Right lobe of liver (tissue), 6 donors: ENCODE measurements around the gene HLA-DMA. TPM values are rescaled to one million over a fixed set of nuclear protein-coding genes. Genes with fewer than 3 reads are reported as not detected.

ENCODE experiments used
- ATAC-seq, 4 donors: fragments of 200-7000 bp; cut with Tn5 transposase; one replicate each; pipeline ENCODE4 v1.9.1; 2020; ENCODE audit warnings: mild to moderate bottlenecking in 4 of 4, moderate library complexity in 4 of 4
- DNase-seq, 3 donors: peaks; one replicate each; pipeline ENCODE4 v3.0.0-alpha.2; 2020
- H3K27ac ChIP-seq, 3 donors: fragments of 200-600 bp; one replicate each; pipeline ENCODE4 v1.8.0; 2022
- H3K27me3 ChIP-seq, 2 donors: fragments of 200-600 bp; one replicate each; pipeline ENCODE4 v1.8.0; 2022
- H3K36me3 ChIP-seq, 4 donors: fragments of 200-600 bp; sonication (generic) in 1 of 4; one replicate each; pipeline versions ENCODE4 v1.5.1 to v1.8.0; 2017 to 2022; ENCODE audit warnings: control low read depth in 1 of 4
- H3K4me1 ChIP-seq, 4 donors: fragments of 200-600 bp; sonication (generic) in 1 of 4; one replicate each; pipeline versions ENCODE4 v1.5.1 to v1.8.0; 2017 to 2022; ENCODE audit warnings: control low read depth in 1 of 4
- H3K4me3 ChIP-seq, 3 donors: fragments of 200-600 bp; one replicate each; pipeline ENCODE4 v1.8.0; 2022
- H3K9me3 ChIP-seq, 4 donors: fragments of 200-600 bp; sonication (generic) in 1 of 4; one replicate each; pipeline versions ENCODE4 v1.5.1 to v1.8.0; 2017 to 2022; ENCODE audit warnings: control low read depth in 1 of 4
- CTCF ChIP-seq, 4 donors: fragments of 200-600 bp in 3 of 4; fragments of 450-650 bp in 1 of 4; IDR thresholded peaks; one replicate each; pipeline versions ENCODE4 v1.5.1 to v1.8.0; 2016 to 2022; ENCODE audit warnings: antibody characterized with exemption in 4 of 4, mild to moderate bottlenecking in 2 of 4
- POLR2A ChIP-seq: fragments of 450-650 bp; IDR thresholded peaks from one replicate; pipeline ENCODE4 v1.6.1; 2017; ENCODE audit warnings: antibody characterized with exemption, mild to moderate bottlenecking
- WGBS: methylation state at CpG from one replicate; pipeline ENCODE4 v1.1.6; 2018; ENCODE audit warnings: low coverage, low lambda C conversion rate; ENCODE audit not compliant: insufficient coverage; ENCODE audit errors: missing lambda C conversion rate; 5-methylcytosine and 5-hydroxymethylcytosine counted together
- intact Hi-C, 2 donors: fragments of 100-400 bp; cut with DNase I; formaldehyde crosslinking; loops; one replicate each; pipeline versions ENCODE4 v1.11.2 to v1.14.1; 2022
- total RNA-seq, 6 experiments: library from RNA; depleted of rRNA in 2 of 6; stranded (reverse); fragments of >200 nt in 2 of 6; fragmentation: NEBNext Ultra II Directional in 3 of 6; extraction: Animal tissue kit (Norgen Biotek cat#: 25700) in 3 of 6; gene quantifications; one replicate each; pipeline versions ENCODE4 v1.1.0 to v1.2.4, GENCODE V29; 2016 to 2023
- donor health status: DM: no; HTN: yes; CAD: no.
- donor health status: DM: no; HTN: no; CAD: no.
- donor health status: DM: no; HTN: no; CAD: no.
- donor health status: DM: no; HTN: yes; CAD: no.
- donor health status: DM: no; HTN: yes; CAD: no.

Gene HLA-DMA
- total RNA-seq, 6 experiments from 2014 or later, result 6.9 to 26.2 (median 10.7) TPM

- DNase-seq, result no peak
- ATAC-seq, result no peak
- 79% methylated on average over 3 of the region's 4 CpGs for WGBS
Measured at GRCh38 chr6:32954267-32954666, 1.4 kb upstream of the HLA-DMA start.

GRCh38 chr6:32953775-32954174, 878 bp upstream of the HLA-DMA start:
- H3K9me3 ChIP-seq, result no peaks in the 10 kb centered on the region
- TF ChIP-seq POLR2A (no peak), CTCF (IDR thresholded peaks at IDR 0.05) (no peak)
- ATAC-seq (no peak), DNase-seq (no peak)
- H3K27ac ChIP-seq, result no peak overlapping the region
- no peak overlapping the region for H3K4me3 ChIP-seq
- 49% methylated on average over 4 of the region's 4 CpGs for WGBS
- no peaks in the 10 kb centered on the region for H3K4me1 ChIP-seq
- no peaks in the 10 kb centered on the region for H3K36me3 ChIP-seq
- no peaks in the 10 kb centered on the region for H3K27me3 ChIP-seq
- intact Hi-C loops, result no loop called here

More at GRCh38 chr6:32954267-32954666, 1.4 kb upstream of the HLA-DMA start:
- Histone ChIP-seq H3K9me3 (no peaks in the 10 kb centered on the region), H3K4me3 (no peak overlapping the region), H3K27me3 (no peaks in the 10 kb centered on the region), H3K27ac (no peak overlapping the region), H3K36me3 (no peaks in the 10 kb centered on the region), H3K4me1 (no peaks in the 10 kb centered on the region)
- intact Hi-C loops, result no loop called here
- TF ChIP-seq POLR2A (no peak), CTCF (IDR thresholded peaks at IDR 0.05) (no peak)

DNA sequence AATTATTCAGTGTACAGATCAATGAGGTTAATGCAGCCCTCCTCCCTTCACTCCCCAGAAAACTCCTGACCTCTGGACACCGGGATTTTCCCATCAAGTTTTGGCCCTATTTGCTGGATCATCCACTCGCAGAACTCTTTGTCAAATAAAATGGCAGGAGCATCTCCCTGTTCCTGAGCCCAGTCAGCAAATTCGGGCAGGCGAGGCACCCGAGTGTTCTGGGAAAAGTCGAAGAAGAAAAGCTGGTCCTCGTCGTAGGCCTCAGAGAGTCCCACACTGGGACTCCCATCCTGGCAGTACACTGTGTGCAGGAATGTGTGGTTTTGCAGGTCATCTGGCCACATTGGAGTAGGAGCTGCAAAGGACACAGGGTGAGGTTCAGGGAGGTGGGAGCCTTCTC, 2.4 kb downstream of the HLA-DMA start:
- Histone ChIP-seq H3K4me1 (no peaks in the 10 kb centered on the region), H3K27ac (no peak overlapping the region), H3K9me3 (no peaks in the 10 kb centered on the region), H3K4me3 (no peak overlapping the region), H3K36me3 (no peaks in the 10 kb centered on the region), H3K27me3 (no peaks in the 10 kb centered on the region)
- intact Hi-C loops, result no loop called here
- ATAC-seq (no peak), DNase-seq (no peak)
- no peak for TF ChIP-seq CTCF (IDR thresholded peaks at IDR 0.05)
- WGBS, result 94% methylated on average over 6 of the region's 8 CpGs

GRCh38 chr6:32950010-32950409, 2.9 kb downstream of the HLA-DMA start:
- 90% methylated on average over 1 of the region's 3 CpGs for WGBS
- H3K4me1 ChIP-seq, result no peaks in the 10 kb centered on the region
- H3K9me3 ChIP-seq, result no peaks in the 10 kb centered on the region
- ATAC-seq (no peak), DNase-seq (no peak)
- intact Hi-C loops, result no loop called here
- no peaks in the 10 kb centered on the region for H3K27me3 ChIP-seq
- H3K27ac ChIP-seq, result no peak overlapping the region
- no peak overlapping the region for H3K4me3 ChIP-seq
- no peaks in the 10 kb centered on the region for H3K36me3 ChIP-seq
- no peak for TF ChIP-seq POLR2A

GRCh38 chr6:32949113-32949512, 3.8 kb downstream of the HLA-DMA start:
- ATAC-seq, result no peak

More at GRCh38 chr6:32949113-32949512, 3.8 kb downstream of the HLA-DMA start:
- 80% methylated on average over 8 of the region's 9 CpGs for WGBS
- no peak for TF ChIP-seq POLR2A
- TF ChIP-seq CTCF (IDR thresholded peaks at IDR 0.05), result no peak
- no peak overlapping the region for H3K4me3 ChIP-seq
- no peaks in the 10 kb centered on the region for H3K4me1 ChIP-seq
- no peak overlapping the region for H3K27ac ChIP-seq
- intact Hi-C loops, result loop anchor here in 1 of 2 donors (5.0 kb wide), 1 partner anchor 67 kb away; no protein-coding TSS in a partner anchor
- no peaks in the 10 kb centered on the region for H3K36me3 ChIP-seq
- H3K9me3 ChIP-seq, result no peaks in the 10 kb centered on the region
- no peak for DNase-seq
- no peaks in the 10 kb centered on the region for H3K27me3 ChIP-seq
